Central memory CD8-positive, alpha-beta T cell (primary cell): ENCODE data around the gene IWS1.
"Not testable (repeated sequence)": the region's sequence is repeated elsewhere in the genome, so short reads cannot be mapped to it uniquely, and the experiment has no call there.

Source experiments
- ATAC-seq: fragments of 150-1000 bp; cut with Tn5 transposase; replicated peaks from 2 replicates; pipeline ENCODE4 v1.10.0; 2022; ENCODE audit warnings: mild to moderate bottlenecking, moderate FRiP score, moderate number of reproducible peaks; ENCODE audit not compliant: poor library complexity, severe bottlenecking; ENCODE audit errors: extremely low read depth
- DNase-seq, 2 donors: peaks; one replicate each; pipeline ENCODE4 v3.0.0; 2021; ENCODE audit warnings: low spot score in 2 of 2
- H3K27ac Mint-ChIP-seq: one replicate; pipeline ENCODE4 v1.8.0; 2022; ENCODE audit warnings: low read depth, mild to moderate bottlenecking, moderate library complexity, mixed read lengths
- H3K27me3 Mint-ChIP-seq: one replicate; pipeline ENCODE4 v1.8.0; 2022; ENCODE audit warnings: mixed read lengths
- H3K36me3 Mint-ChIP-seq: one replicate; pipeline ENCODE4 v1.8.0; 2022; ENCODE audit warnings: mild to moderate bottlenecking, moderate library complexity, mixed read lengths; ENCODE audit not compliant: insufficient read depth
- H3K4me1 Mint-ChIP-seq: one replicate; pipeline ENCODE4 v1.8.0; 2022; ENCODE audit warnings: mixed read lengths
- H3K4me3 Mint-ChIP-seq: one replicate; pipeline ENCODE4 v1.8.0; 2022; ENCODE audit warnings: mild to moderate bottlenecking, moderate library complexity, mixed read lengths
- H3K9me3 Mint-ChIP-seq: one replicate; pipeline ENCODE4 v1.8.0; 2022; ENCODE audit warnings: mixed read lengths

IWS1 gene

GRCh38 chr2:127552336-127552735 is 26.0 kb upstream of the IWS1 start:
- Mint-ChIP-seq H3K4me3 (no peak overlapping the region), H3K36me3 (no peaks in the 10 kb centered on the region), H3K4me1 (no peaks in the 10 kb centered on the region), H3K27me3 (peaks cover 86% of the 10 kb centered on the region), H3K9me3 (no peaks in the 10 kb centered on the region), H3K27ac (no peak overlapping the region)
- DNase-seq (no peak), ATAC-seq (no peak)

- ATAC-seq, result no peak
- H3K27me3 Mint-ChIP-seq, result peaks cover 82% of the 10 kb centered on the region
- H3K4me1 Mint-ChIP-seq, result no peaks in the 10 kb centered on the region
- H3K27ac Mint-ChIP-seq, result no peak overlapping the region
- H3K4me3 Mint-ChIP-seq, result no peak overlapping the region
- H3K36me3 Mint-ChIP-seq, result no peaks in the 10 kb centered on the region
- H3K9me3 Mint-ChIP-seq, result no peaks in the 10 kb centered on the region
- no peak for DNase-seq
Observed at GRCh38 chr2:127551221-127551930, 25.1 kb upstream of the IWS1 start.

DNA sequence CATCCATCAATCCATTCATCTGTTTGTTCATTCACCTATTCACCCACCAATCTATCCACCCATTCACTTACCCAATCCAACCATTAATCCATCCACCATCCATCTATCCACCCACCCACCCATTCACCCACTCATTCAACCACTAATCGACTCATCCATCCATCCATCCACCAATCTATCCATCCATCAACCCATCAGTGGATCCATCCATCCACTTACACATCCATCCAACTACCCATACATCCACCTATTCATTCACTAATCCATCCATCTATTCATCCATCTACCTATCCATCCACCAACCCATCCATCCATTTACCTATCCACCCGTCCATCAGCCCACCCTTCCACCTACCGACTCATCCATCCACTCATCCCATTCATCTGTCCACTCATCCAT is 20.5 kb upstream of the IWS1 start:
- no peak overlapping the region for H3K27ac Mint-ChIP-seq
- H3K4me3 Mint-ChIP-seq, result no peak overlapping the region
- no peak for ATAC-seq
- H3K27me3 Mint-ChIP-seq, result peaks cover 38% of the 10 kb centered on the region
- H3K9me3 Mint-ChIP-seq, result no peaks in the 10 kb centered on the region
- no peaks in the 10 kb centered on the region for H3K4me1 Mint-ChIP-seq
- no peaks in the 10 kb centered on the region for H3K36me3 Mint-ChIP-seq
- no peak for DNase-seq

GRCh38 chr2:127545796-127546195 is 19.5 kb upstream of the IWS1 start:
- no peaks in the 10 kb centered on the region for H3K4me1 Mint-ChIP-seq
- no peaks in the 10 kb centered on the region for H3K9me3 Mint-ChIP-seq
- H3K27ac Mint-ChIP-seq, result no peak overlapping the region
- ATAC-seq (no peak), DNase-seq (no peak)
- H3K36me3 Mint-ChIP-seq, result no peaks in the 10 kb centered on the region
- H3K27me3 Mint-ChIP-seq, result peaks cover 30% of the 10 kb centered on the region
- H3K4me3 Mint-ChIP-seq, result no peak overlapping the region

DNA sequence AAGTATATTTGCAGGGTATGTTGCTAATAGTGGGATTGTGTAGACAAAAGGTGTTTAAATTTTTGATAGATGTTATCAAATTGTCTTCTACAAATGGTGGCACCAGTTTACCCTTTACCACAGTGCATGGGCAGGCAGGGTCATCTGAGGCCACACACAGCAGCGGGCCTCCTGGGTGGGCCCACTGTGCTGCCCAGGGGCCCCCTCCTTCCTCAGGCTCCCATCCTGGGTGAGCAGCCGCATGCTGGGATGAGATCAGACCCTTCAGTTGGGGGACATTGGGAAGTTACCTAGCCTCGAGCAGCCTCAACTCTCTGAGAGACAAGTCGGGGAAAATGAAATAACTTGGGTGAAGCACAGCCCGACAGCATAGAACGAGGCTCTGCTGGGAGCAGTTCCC is 18.9 kb upstream of the IWS1 start:
- Mint-ChIP-seq H3K27me3 (peaks cover 26% of the 10 kb centered on the region), H3K9me3 (no peaks in the 10 kb centered on the region), H3K36me3 (no peaks in the 10 kb centered on the region), H3K4me1 (no peaks in the 10 kb centered on the region), H3K4me3 (no peak overlapping the region), H3K27ac (no peak overlapping the region)
- DNase-seq, result no peak
- no peak for ATAC-seq

- H3K4me1 Mint-ChIP-seq, H3K27ac Mint-ChIP-seq, H3K4me3 Mint-ChIP-seq, ATAC-seq, H3K36me3 Mint-ChIP-seq, DNase-seq, H3K9me3 Mint-ChIP-seq: not testable (repeated sequence)
- H3K27me3 Mint-ChIP-seq, result peaks cover 10% of the 10 kb centered on the region
Observed at GRCh38 chr2:127543013-127543501, 16.8 kb upstream of the IWS1 start.

DNA sequence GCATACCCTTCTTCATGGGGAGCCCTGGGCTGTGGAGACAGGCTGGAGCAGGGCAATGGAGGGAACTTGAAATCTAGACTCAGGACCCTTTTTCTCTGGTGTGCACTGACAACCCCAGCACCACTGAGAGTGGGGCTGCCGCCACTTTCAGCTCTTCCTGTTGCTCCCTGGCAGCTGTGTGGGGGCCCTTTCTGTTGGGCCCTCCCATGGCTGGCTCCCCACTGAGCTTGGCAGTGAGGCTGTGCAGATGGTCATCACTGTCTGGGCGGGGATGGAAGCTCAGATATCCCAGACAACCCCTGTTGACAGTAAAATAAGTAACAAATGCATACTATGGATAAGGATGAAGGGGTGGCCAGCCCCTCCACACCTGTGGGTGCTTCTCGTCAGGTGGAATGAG is 15.9 kb upstream of the IWS1 start:
- H3K27me3 Mint-ChIP-seq, result peaks cover 14% of the 10 kb centered on the region

DNA sequence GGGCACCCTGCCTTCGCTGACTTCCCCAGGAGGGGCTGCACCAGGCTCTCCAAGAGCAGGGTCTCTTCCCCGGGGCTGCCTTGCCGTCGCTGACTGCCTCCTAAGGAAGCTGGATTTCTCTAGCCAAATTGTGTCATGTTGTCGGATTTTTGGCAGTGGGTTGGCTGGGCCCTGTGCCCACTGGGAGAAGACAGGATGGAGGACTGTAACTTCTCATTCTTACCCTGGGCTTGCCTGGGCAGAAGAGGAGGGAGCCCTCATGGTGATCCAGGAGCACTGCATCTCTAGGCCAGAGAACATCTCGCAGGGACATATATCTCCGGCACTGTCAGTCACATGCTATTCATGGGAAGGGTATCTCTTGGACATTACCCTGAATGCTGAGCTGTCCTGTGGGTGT is 15.5 kb upstream of the IWS1 start:
- ATAC-seq (no peak), DNase-seq (no peak)
- H3K27me3 Mint-ChIP-seq, result peaks cover 14% of the 10 kb centered on the region
- no peaks in the 10 kb centered on the region for H3K4me1 Mint-ChIP-seq
- H3K4me3 Mint-ChIP-seq, result no peak overlapping the region
- H3K9me3 Mint-ChIP-seq, result no peaks in the 10 kb centered on the region
- no peak overlapping the region for H3K27ac Mint-ChIP-seq
- no peaks in the 10 kb centered on the region for H3K36me3 Mint-ChIP-seq

More for the DNA sequence above, 15.9 kb upstream of the IWS1 start:
- ATAC-seq (no peak), DNase-seq (no peak)
- Mint-ChIP-seq H3K9me3 (no peaks in the 10 kb centered on the region), H3K27ac (no peak overlapping the region), H3K4me1 (no peaks in the 10 kb centered on the region), H3K36me3 (no peaks in the 10 kb centered on the region), H3K4me3 (no peak overlapping the region)

- no peak overlapping the region for H3K27ac Mint-ChIP-seq
- H3K4me3 Mint-ChIP-seq, result no peak overlapping the region
- DNase-seq, result no peak
- H3K27me3 Mint-ChIP-seq, result peaks cover 38% of the 10 kb centered on the region
- no peak for ATAC-seq
- no peaks in the 10 kb centered on the region for H3K4me1 Mint-ChIP-seq
- H3K9me3 Mint-ChIP-seq, result no peaks in the 10 kb centered on the region
- H3K36me3 Mint-ChIP-seq, result no peaks in the 10 kb centered on the region
Observed at GRCh38 chr2:127537644-127538043, 11.4 kb upstream of the IWS1 start.

DNA sequence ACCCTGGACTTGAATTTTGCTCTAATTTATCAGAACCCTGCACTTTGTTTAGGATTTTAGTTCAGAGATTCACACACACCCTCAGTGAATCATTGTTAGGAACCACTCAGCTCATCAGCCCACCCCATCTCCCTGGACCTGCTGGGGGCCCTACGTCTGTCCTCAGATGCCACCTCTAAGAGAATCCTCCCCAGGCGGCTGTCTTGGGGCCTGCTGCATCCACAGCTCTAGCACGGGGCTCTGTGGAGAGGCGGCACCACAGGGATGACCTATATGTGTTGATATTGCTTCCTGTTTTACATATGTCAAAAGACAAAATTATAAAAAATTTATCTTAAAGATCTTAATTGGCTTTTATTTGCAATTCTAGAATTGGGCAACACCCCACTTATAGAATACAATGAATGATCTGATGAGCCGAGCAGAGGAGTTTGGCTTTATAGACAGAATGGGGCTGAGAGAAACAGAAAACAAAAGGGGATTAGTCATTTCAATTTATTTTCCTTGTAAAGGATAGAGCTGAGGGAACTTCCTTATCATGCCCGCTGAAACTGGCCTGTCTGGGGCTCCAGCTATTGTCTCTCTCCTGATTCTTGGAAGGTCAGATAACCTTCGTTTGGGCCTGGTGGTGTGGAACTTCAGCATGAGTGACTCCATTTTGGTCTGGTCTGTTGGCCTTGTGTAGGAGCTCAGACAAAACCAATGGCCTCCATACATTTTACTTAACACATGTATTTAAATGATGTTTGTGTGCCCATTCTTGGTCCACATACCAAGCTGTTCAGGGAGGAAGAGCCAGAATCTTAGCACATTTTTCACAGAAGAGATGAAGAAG is 10.6 kb upstream of the IWS1 start:
- no peaks in the 10 kb centered on the region for H3K4me1 Mint-ChIP-seq
- no peaks in the 10 kb centered on the region for H3K9me3 Mint-ChIP-seq
- H3K27ac Mint-ChIP-seq, result no peak overlapping the region
- DNase-seq (no peak), ATAC-seq (no peak)
- H3K4me3 Mint-ChIP-seq, result no peak overlapping the region
- H3K36me3 Mint-ChIP-seq, result no peaks in the 10 kb centered on the region
- H3K27me3 Mint-ChIP-seq, result peaks cover 40% of the 10 kb centered on the region

GRCh38 chr2:127535918-127536317 is 9.6 kb upstream of the IWS1 start:
- Mint-ChIP-seq H3K4me3 (no peak overlapping the region), H3K36me3 (no peaks in the 10 kb centered on the region), H3K4me1 (no peaks in the 10 kb centered on the region), H3K27ac (no peak overlapping the region), H3K9me3 (no peaks in the 10 kb centered on the region), H3K27me3 (peaks cover 40% of the 10 kb centered on the region)
- DNase-seq (no peak), ATAC-seq (no peak)

DNA sequence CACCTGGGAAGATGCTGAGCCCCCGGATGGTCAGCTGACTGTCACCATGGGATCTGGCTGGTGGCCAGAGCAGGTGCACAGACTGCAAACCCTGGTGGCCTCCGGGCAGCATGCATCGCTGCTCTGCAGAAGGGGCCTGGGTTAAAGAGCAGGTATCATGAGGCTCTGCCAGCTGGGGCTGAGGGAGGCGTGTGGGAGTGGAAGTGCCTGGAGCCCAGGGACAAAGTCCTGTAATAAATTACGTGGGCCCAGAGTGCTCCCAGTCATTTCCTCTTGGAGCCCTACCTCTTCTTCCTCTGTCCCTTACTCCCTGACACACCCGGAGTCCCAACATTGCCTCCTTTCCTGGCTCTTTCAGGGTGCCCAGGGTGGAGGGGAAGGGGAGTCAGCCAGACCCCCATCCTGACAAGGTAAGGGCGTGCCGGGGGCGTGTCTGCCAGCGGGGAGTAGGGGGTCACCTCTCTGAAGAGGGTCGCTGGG is 9.2 kb upstream of the IWS1 start, which contains the start of gene MYO7B:
TSS of gene MYO7B (plus strand) at position 262 of the 480 bp plus-strand sequence. CDS start 24,040 bp downstream, outside the sequence.
- peaks cover 40% of the 10 kb centered on the region for H3K27me3 Mint-ChIP-seq
- no peak within 1 kb of the TSS for H3K4me3 Mint-ChIP-seq
- H3K36me3 Mint-ChIP-seq, result no peaks in the 10 kb centered on the region
- no peaks in the 10 kb centered on the region for H3K9me3 Mint-ChIP-seq
- no peak for ATAC-seq
- no peaks in the 10 kb centered on the region for H3K4me1 Mint-ChIP-seq
- DNase-seq, result no peak
- H3K27ac Mint-ChIP-seq, result no peak within 1 kb of the TSS

GRCh38 chr2:127532296-127532695 is 6.0 kb upstream of the IWS1 start:
- Mint-ChIP-seq H3K36me3 (no peaks in the 10 kb centered on the region), H3K4me1 (peaks cover 6% of the 10 kb centered on the region), H3K9me3 (no peaks in the 10 kb centered on the region), H3K4me3 (no peak overlapping the region), H3K27ac (no peak overlapping the region), H3K27me3 (peaks cover 31% of the 10 kb centered on the region)
- DNase-seq (no peak), ATAC-seq (no peak)
